ENCODE results near the gene ANKRD12.
"Not testable (repeated sequence)": the region's sequence is repeated elsewhere in the genome, so short reads cannot be mapped to it uniquely, and the experiment has no call there.

DNA sequence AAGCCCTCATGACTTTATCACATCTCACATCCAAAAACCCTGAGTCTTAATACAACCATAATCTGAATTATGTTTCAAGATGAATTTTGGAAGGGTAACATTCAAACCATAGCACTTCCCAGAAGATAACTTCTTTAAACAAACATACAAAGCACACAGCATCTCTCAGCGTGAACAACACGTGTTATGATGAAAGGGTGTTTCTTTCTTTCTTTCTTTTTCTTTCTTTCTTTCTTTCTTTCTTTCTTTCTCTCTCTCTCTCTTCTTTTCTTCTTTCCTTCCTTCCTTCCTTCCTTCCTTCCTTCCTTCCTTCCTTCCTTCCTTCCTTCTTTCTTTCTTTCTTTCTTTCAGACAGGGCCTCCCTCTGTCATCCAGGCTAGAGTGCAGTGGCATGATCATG is 47.9 kb upstream of the ANKRD12 start:
- TF ChIP-seq, protein P1, sequence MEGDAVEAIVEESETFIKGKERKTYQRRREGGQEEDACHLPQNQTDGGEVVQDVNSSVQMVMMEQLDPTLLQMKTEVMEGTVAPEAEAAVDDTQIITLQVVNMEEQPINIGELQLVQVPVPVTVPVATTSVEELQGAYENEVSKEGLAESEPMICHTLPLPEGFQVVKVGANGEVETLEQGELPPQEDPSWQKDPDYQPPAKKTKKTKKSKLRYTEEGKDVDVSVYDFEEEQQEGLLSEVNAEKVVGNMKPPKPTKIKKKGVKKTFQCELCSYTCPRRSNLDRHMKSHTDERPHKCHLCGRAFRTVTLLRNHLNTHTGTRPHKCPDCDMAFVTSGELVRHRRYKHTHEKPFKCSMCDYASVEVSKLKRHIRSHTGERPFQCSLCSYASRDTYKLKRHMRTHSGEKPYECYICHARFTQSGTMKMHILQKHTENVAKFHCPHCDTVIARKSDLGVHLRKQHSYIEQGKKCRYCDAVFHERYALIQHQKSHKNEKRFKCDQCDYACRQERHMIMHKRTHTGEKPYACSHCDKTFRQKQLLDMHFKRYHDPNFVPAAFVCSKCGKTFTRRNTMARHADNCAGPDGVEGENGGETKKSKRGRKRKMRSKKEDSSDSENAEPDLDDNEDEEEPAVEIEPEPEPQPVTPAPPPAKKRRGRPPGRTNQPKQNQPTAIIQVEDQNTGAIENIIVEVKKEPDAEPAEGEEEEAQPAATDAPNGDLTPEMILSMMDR (conservative IDR thresholded peaks at IDR 0.05 in 1 of 2, IDR thresholded peaks at IDR 0.05 in 1 of 2; ENCODE audit: low read depth in 1 of 2, low read length in 2 of 2), result not testable (repeated sequence)
- TF ChIP-seq EZH2 (IDR thresholded peaks at IDR 0.05; ENCODE audit: low read length, missing control alignments), result not testable (repeated sequence)
